Choroid plexus epithelial cell (primary cell): ENCODE measurements around the gene COG8.

Experiments
- DNase-seq: peaks from one replicate; pipeline ENCODE4 v3.0.0-alpha.2; 2010; ENCODE audit warnings: low read depth
- H3K4me3 ChIP-seq: 2 replicates; pipeline ENCODE4 v1.5.1; 2011; ENCODE audit warnings: low read depth, mild to moderate bottlenecking, control low read depth, low read length, moderate library complexity
- CTCF ChIP-seq: conservative IDR thresholded peaks from 2 replicates; pipeline ENCODE4 v1.5.1; 2011; ENCODE audit warnings: low read depth, mild to moderate bottlenecking, control low read depth, inconsistent platforms, low read length, moderate library complexity

COG8 gene

GRCh38 chr16:69325784-69326171, 13.6 kb downstream of the COG8 start:
- TF ChIP-seq CTCF = no peak
- DNase-seq = no peak
- no peak overlapping the region for H3K4me3 ChIP-seq

- no peak for TF ChIP-seq CTCF
- no peak overlapping the region for H3K4me3 ChIP-seq
- DNase-seq = no peak
These were observed 14.6 kb downstream of the COG8 start for GRCh38 chr16:69324585-69325253.

- DNase-seq = no peak
- no peak overlapping the region for H3K4me3 ChIP-seq
- no peak for TF ChIP-seq CTCF
These were observed 15.3 kb downstream of the COG8 start for GRCh38 chr16:69324013-69324531.

- DNase-seq = no peak
- H3K4me3 ChIP-seq = no peak overlapping the region
- TF ChIP-seq CTCF = no peak
These were observed 15.9 kb downstream of the COG8 start for GRCh38 chr16:69323415-69323814.

GRCh38 chr16:69322343-69322742, 17.0 kb downstream of the COG8 start:
- H3K4me3 ChIP-seq = no peak overlapping the region
- no peak for TF ChIP-seq CTCF
- no peak for DNase-seq

GRCh38 chr16:69321080-69321479, 18.3 kb downstream of the COG8 start:
- H3K4me3 ChIP-seq = no peak overlapping the region
- TF ChIP-seq CTCF = no peak
- DNase-seq = no peak

GRCh38 chr16:69320740-69321073, 18.7 kb downstream of the COG8 start:
- no peak for DNase-seq
- TF ChIP-seq CTCF = no peak
- no peak overlapping the region for H3K4me3 ChIP-seq
